Body of pancreas (tissue), 4 donors: ENCODE data around the gene ZNF79. TPM values are rescaled to one million over a fixed set of nuclear protein-coding genes. Genes with fewer than 3 reads are reported as not detected.

ENCODE experiments used
- ATAC-seq: fragments of 150-250 bp; one replicate; pipeline ENCODE4 v1.9.1; 2016
- DNase-seq, 4 donors: peaks; one replicate each; pipeline ENCODE4 v3.0.0-alpha.2; 2019
- H3K27ac ChIP-seq, 4 donors: fragments of 200-600 bp; sonication (generic); 1 replicate in 3 of 4; 2 replicates in 1 of 4; pipeline versions ENCODE4 v1.5.1 to v1.6.1; 2016 to 2019; ENCODE audit warnings: mild to moderate bottlenecking in 1 of 4, mixed read lengths in 1 of 4, moderate library complexity in 1 of 4
- H3K27me3 ChIP-seq, 2 donors: fragments of 200-600 bp; sonication (generic); one replicate each; pipeline ENCODE4 v1.6.0; 2016; ENCODE audit warnings: mild to moderate bottlenecking in 1 of 2
- H3K36me3 ChIP-seq, 2 donors: fragments of 200-600 bp; sonication (generic); replicated peaks in 1 of 2; 2 replicates each; pipeline ENCODE4 v1.5.1; 2016; ENCODE audit warnings: low read depth in 2 of 2; ENCODE audit not compliant: insufficient read depth in 1 of 2
- H3K4me1 ChIP-seq: fragments of 200-600 bp; sonication (generic); one replicate; pipeline ENCODE4 v1.6.0; 2016
- H3K4me3 ChIP-seq, 2 donors: fragments of 200-600 bp; sonication (generic); 1 replicate in 1 of 2; 2 replicates in 1 of 2; pipeline ENCODE4 v1.5.1; 2016 to 2019
- H3K9me3 ChIP-seq, 3 donors: fragments of 200-600 bp; sonication (generic); 1 replicate in 2 of 3; 2 replicates in 1 of 3; pipeline ENCODE4 v1.5.1; 2016
- CTCF ChIP-seq, 7 experiments: fragments of 450-650 bp in 4 of 7; fragments of 200-600 bp in 3 of 7; sonication (generic) in 3 of 7; IDR thresholded peaks; one replicate each; pipeline ENCODE4 v1.5.1; 2016 to 2019; ENCODE audit warnings: antibody characterized with exemption in 7 of 7
- POLR2A ChIP-seq, 3 donors: fragments of 450-650 bp; IDR thresholded peaks; one replicate each; pipeline ENCODE4 v1.6.1; 2016; ENCODE audit warnings: antibody characterized with exemption in 3 of 3, mild to moderate bottlenecking in 2 of 3
- WGBS, 2 donors: methylation state at CpG; one replicate each; pipeline ENCODE4 v1.1.5; 2017; 5-methylcytosine and 5-hydroxymethylcytosine counted together
- intact Hi-C: fragments of 100-400 bp; cut with DNase I; formaldehyde crosslinking; loops from one replicate; pipeline ENCODE4 v1.15.1; 2023
- total RNA-seq, 2 donors: library from RNA; depleted of rRNA; stranded (reverse); fragments of >200 nt; gene quantifications; one replicate each; pipeline ENCODE4 v1.1.0, GENCODE V29; 2016

Gene ZNF79
- total RNA-seq, 2 donors from 2014 or later: 4.7 to 11.5 TPM

GRCh38 chr9:127406799-127407491 lies 17.2 kb upstream of the ZNF79 start:
- no peaks in the 10 kb centered on the region for H3K9me3 ChIP-seq
- peaks cover 0 to 3% of the 10 kb centered on the region in 2 donors for H3K36me3 ChIP-seq
- TF ChIP-seq CTCF (IDR thresholded peaks at IDR 0.05) (no peak), POLR2A (IDR thresholded peaks at IDR 0.05) (no peak)
- H3K27ac ChIP-seq: no peak overlapping the region
- no peaks in the 10 kb centered on the region for H3K4me1 ChIP-seq
- intact Hi-C loops: loop anchor here (10.0 kb wide), 1 partner anchor 182 kb away; no protein-coding TSS in a partner anchor
- ATAC-seq: no peak
- no peak overlapping the region for H3K4me3 ChIP-seq
- H3K27me3 ChIP-seq: no peaks in the 10 kb centered on the region
- WGBS, 2 donors: 87 to 94% methylated on average over 4 to 12 of the region's 13 CpGs
- DNase-seq: no peak

- Histone ChIP-seq H3K9me3 (no peaks in the 10 kb centered on the region), H3K4me1 (no peaks in the 10 kb centered on the region), H3K27me3 (no peaks in the 10 kb centered on the region), H3K4me3 (no peak overlapping the region), H3K27ac (no peak overlapping the region), H3K36me3 (peaks cover 0 to 3% of the 10 kb centered on the region in 2 donors)
- TF ChIP-seq POLR2A (IDR thresholded peaks at IDR 0.05): no peak
- ATAC-seq (no peak), DNase-seq (no peak)
- 43 to 54% methylated on average over 4 to 6 of the region's 6 CpGs for WGBS, 2 donors
- intact Hi-C loops: loop anchor here (10.0 kb wide), 1 partner anchor 183 kb away; no protein-coding TSS in a partner anchor
These were observed 16.7 kb upstream of the ZNF79 start for GRCh38 chr9:127407492-127407843.

GRCh38 chr9:127411122-127411521 lies 13.1 kb upstream of the ZNF79 start:
- Histone ChIP-seq H3K9me3 (no peaks in the 10 kb centered on the region), H3K27me3 (no peaks in the 10 kb centered on the region), H3K27ac (no peak overlapping the region), H3K4me3 (no peak overlapping the region), H3K4me1 (no peaks in the 10 kb centered on the region), H3K36me3 (no peaks in the 10 kb centered on the region)
- 80 to 83% methylated on average over 4 of the region's 4 CpGs for WGBS, 2 donors
- intact Hi-C loops: no loop called here
- DNase-seq (no peak), ATAC-seq (no peak)
- no peak for TF ChIP-seq CTCF (IDR thresholded peaks at IDR 0.05)
- no peak for TF ChIP-seq POLR2A (IDR thresholded peaks at IDR 0.05)

- DNase-seq (no peak), ATAC-seq (no peak)
- TF ChIP-seq POLR2A (IDR thresholded peaks at IDR 0.05) (no peak), CTCF (IDR thresholded peaks at IDR 0.05) (no peak)
- Histone ChIP-seq H3K9me3 (no peaks in the 10 kb centered on the region), H3K27ac (no peak overlapping the region), H3K4me1 (no peaks in the 10 kb centered on the region), H3K27me3 (no peaks in the 10 kb centered on the region), H3K4me3 (no peak overlapping the region), H3K36me3 (no peaks in the 10 kb centered on the region)
- 89 to 97% methylated on average over 4 of the region's 4 CpGs for WGBS, 2 donors
- intact Hi-C loops: no loop called here
These were observed 9.0 kb upstream of the ZNF79 start for GRCh38 chr9:127415141-127415540.

- WGBS, 2 donors: 64 to 94% methylated on average over 1 of the region's 1 CpG
- Histone ChIP-seq H3K9me3 (no peaks in the 10 kb centered on the region), H3K4me1 (no peaks in the 10 kb centered on the region), H3K36me3 (no peaks in the 10 kb centered on the region), H3K27ac (no peak overlapping the region), H3K4me3 (no peak overlapping the region), H3K27me3 (no peaks in the 10 kb centered on the region)
- no peak for TF ChIP-seq POLR2A (IDR thresholded peaks at IDR 0.05)
- no peak for TF ChIP-seq CTCF (IDR thresholded peaks at IDR 0.05)
- DNase-seq: no peak
- intact Hi-C loops: no loop called here
- ATAC-seq: no peak
These were observed 8.5 kb upstream of the ZNF79 start for GRCh38 chr9:127415657-127416056.
